Measurements from ENCODE around the gene KRTAP3-2.

DNA sequence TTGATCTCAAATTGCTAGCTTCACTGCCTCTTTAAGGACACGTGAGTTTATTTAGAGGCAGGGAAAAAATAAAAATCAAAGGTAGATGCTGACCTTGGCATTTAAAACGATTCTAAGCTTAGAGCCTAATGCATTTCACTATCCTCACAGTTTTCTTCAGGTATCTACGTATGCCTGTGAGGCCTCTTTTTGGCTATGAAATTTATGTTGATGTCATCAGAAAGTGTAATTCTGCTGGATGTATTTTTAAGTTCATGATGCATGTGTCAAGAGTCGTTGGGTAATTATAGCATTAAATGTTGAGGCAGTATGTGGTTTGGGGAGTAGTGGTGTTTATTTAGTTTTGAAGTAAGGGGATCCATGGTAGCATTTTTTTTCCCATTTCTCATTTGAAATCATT, 4.2 kb upstream of the KRTAP3-2 start:
- no peak for TF ChIP-seq CTCF (IDR thresholded peaks at IDR 0.05; ENCODE audit: low read length)
- TF ChIP-seq EZH2 (optimal IDR thresholded peaks at IDR 0.05; ENCODE audit: low read depth, low read length), result no peak
- no peak for TF ChIP-seq EZH2phosphoT487 (IDR thresholded peaks at IDR 0.05; ENCODE audit: low read length)
